Suprapubic skin (tissue), 4 donors: ENCODE data around the gene PCSK5.

ENCODE experiments used
- CTCF ChIP-seq, 2 donors: fragments of 200-600 bp in 1 of 2; fragments of 450-650 bp in 1 of 2; sonication (generic) in 1 of 2; IDR thresholded peaks; one replicate each; pipeline ENCODE4 v1.5.1; 2016 to 2019; ENCODE audit warnings: antibody characterized with exemption in 2 of 2, mild to moderate bottlenecking in 1 of 2, moderate library complexity in 1 of 2
- EP300 ChIP-seq: sonication (generic); formaldehyde crosslinking; IDR thresholded peaks from one replicate; pipeline ENCODE4 v1.6.1; 2017; ENCODE audit warnings: antibody characterized with exemption
- POLR2A ChIP-seq, 2 donors: fragments of 450-650 bp; IDR thresholded peaks; one replicate each; pipeline ENCODE4 v1.6.1; 2017; ENCODE audit warnings: antibody characterized with exemption in 2 of 2, mild to moderate bottlenecking in 2 of 2, moderate library complexity in 2 of 2
- POLR2AphosphoS5 ChIP-seq, 3 donors: sonication (generic); formaldehyde crosslinking; IDR thresholded peaks; one replicate each; pipeline ENCODE4 v1.6.1; 2017; ENCODE audit warnings: antibody characterized with exemption in 3 of 3

- TF ChIP-seq CTCF (IDR thresholded peaks at IDR 0.05) (no peak), POLR2A (IDR thresholded peaks at IDR 0.05) (no peak), POLR2AphosphoS5 (IDR thresholded peaks at IDR 0.05) (no peak), EP300 (no peak)
These were observed 515.4 kb downstream of the PCSK5 start for GRCh38 chr9:76405868-76406267.
